HEK293 (cell line): ENCODE measurements around the gene ACSL3.

Experiments used
- CTCF ChIA-PET: fragments of 350-600 bp; formaldehyde crosslinking; extraction: SDS; loops from one replicate; lab custom pipeline; 2021; ENCODE audit warnings: antibody characterized with exemption; lab: Yijun Ruan, JAX
- POLR2A ChIA-PET: fragments of 300-600 bp; formaldehyde crosslinking; extraction: SDS; loops from one replicate; lab custom pipeline; 2020; ENCODE audit warnings: antibody characterized with exemption, inconsistent platforms; lab: Yijun Ruan, JAX
- H3K27ac ChIP-seq: fragments of 200-500 bp; sonication (Bioruptor generic); 2 replicates; pipeline ENCODE4 v1.5.1; 2014; ENCODE audit warnings: low read depth, low read length, control low read depth, inconsistent platforms; ENCODE audit errors: extremely low read depth
- H3K36me3 ChIP-seq, 2 experiments: fragments of 200-500 bp in 1 of 2; sonication (Bioruptor generic) in 1 of 2; 1 replicate in 1 of 2; 2 replicates in 1 of 2; pipeline ENCODE4 v1.5.1; 2014 to 2017; ENCODE audit warnings: inconsistent platforms in 2 of 2, low read length in 2 of 2; ENCODE audit not compliant: control insufficient read depth in 2 of 2, insufficient read depth in 1 of 2
- H3K4me1 ChIP-seq: fragments of 200-500 bp; sonication (Bioruptor generic); 2 replicates; pipeline ENCODE4 v1.5.1; 2014; ENCODE audit warnings: mild to moderate bottlenecking, low read length, inconsistent platforms; ENCODE audit not compliant: control insufficient read depth, insufficient read depth
- H3K4me3 ChIP-seq: 2 replicates; pipeline ENCODE4 v1.5.1; 2011; ENCODE audit warnings: low read depth, mild to moderate bottlenecking, control low read depth, low read length, moderate library complexity
- H3K9me3 ChIP-seq: fragments of 200-500 bp; sonication (Bioruptor generic); 2 replicates; pipeline ENCODE4 v1.5.1; 2014; ENCODE audit warnings: low read depth, low read length, inconsistent platforms; ENCODE audit not compliant: control insufficient read depth, insufficient read depth
- BCL6B ChIP-seq: fragments of 450-650 bp; formaldehyde crosslinking; IDR thresholded peaks from 2 replicates; pipeline ENCODE4 v1.5.1; 2017; ENCODE audit warnings: missing biosample characterization, missing genetic modification characterization
- MYNN ChIP-seq: fragments of 450-650 bp; formaldehyde crosslinking; IDR thresholded peaks from 2 replicates; pipeline ENCODE4 v1.5.1; 2016; ENCODE audit warnings: missing biosample characterization, missing genetic modification characterization, borderline replicate concordance
- PATZ1 ChIP-seq: fragments of 450-650 bp; formaldehyde crosslinking; IDR thresholded peaks from 2 replicates; pipeline ENCODE4 v1.5.1; 2016; ENCODE audit warnings: missing biosample characterization, missing genetic modification characterization
- PRDM1 ChIP-seq: fragments of 450-650 bp; formaldehyde crosslinking; IDR thresholded peaks from 2 replicates; pipeline ENCODE4; 2016; ENCODE audit warnings: missing biosample characterization, missing genetic modification characterization
- SCRT1 ChIP-seq: fragments of 450-650 bp; formaldehyde crosslinking; IDR thresholded peaks from 2 replicates; pipeline ENCODE4 v1.5.1; 2016; ENCODE audit warnings: missing biosample characterization, missing genetic modification characterization, borderline replicate concordance
- SCRT2 ChIP-seq: fragments of 450-650 bp; formaldehyde crosslinking; IDR thresholded peaks from 2 replicates; pipeline ENCODE4 v1.5.1; 2016; ENCODE audit warnings: missing biosample characterization, missing genetic modification characterization
- SETDB1 ChIP-seq: IDR thresholded peaks from one replicate; pipeline ENCODE4 v1.6.1; 2017; ENCODE audit warnings: mild to moderate bottlenecking, low read length, moderate library complexity, mixed read lengths; ENCODE audit not compliant: insufficient read length
- TSHZ1 ChIP-seq: fragments of 450-650 bp; formaldehyde crosslinking; IDR thresholded peaks from 2 replicates; pipeline ENCODE4 v1.5.1; 2016; ENCODE audit warnings: missing biosample characterization, missing genetic modification characterization, borderline replicate concordance
- ZBTB8A ChIP-seq: fragments of 450-650 bp; formaldehyde crosslinking; IDR thresholded peaks from 2 replicates; pipeline ENCODE4 v1.5.1; 2016; ENCODE audit warnings: missing biosample characterization, missing genetic modification characterization
- ZEB2 ChIP-seq: fragments of 450-650 bp; formaldehyde crosslinking; IDR thresholded peaks from 2 replicates; pipeline ENCODE4 v1.5.1; 2016; ENCODE audit warnings: missing biosample characterization, missing genetic modification characterization
- ZNF138 ChIP-seq: fragments of 450-650 bp; formaldehyde crosslinking; IDR thresholded peaks from 2 replicates; pipeline ENCODE4 v1.5.1; 2016; ENCODE audit warnings: missing biosample characterization, missing genetic modification characterization, borderline replicate concordance
- ZNF169 ChIP-seq: fragments of 450-650 bp; formaldehyde crosslinking; IDR thresholded peaks from 2 replicates; pipeline ENCODE4 v1.5.1; 2016; ENCODE audit warnings: missing biosample characterization, missing genetic modification characterization
- ZNF248 ChIP-seq: fragments of 450-650 bp; formaldehyde crosslinking; IDR thresholded peaks from 2 replicates; pipeline ENCODE4 v1.5.1; 2017; ENCODE audit warnings: missing biosample characterization, missing genetic modification characterization
- ZNF324 ChIP-seq: fragments of 450-650 bp; formaldehyde crosslinking; IDR thresholded peaks from 2 replicates; pipeline ENCODE4 v1.5.1; 2016; ENCODE audit warnings: missing biosample characterization, missing genetic modification characterization
- ZNF335 ChIP-seq: fragments of 450-650 bp; formaldehyde crosslinking; conservative IDR thresholded peaks from 2 replicates; pipeline ENCODE4 v1.5.1; 2016; ENCODE audit warnings: missing biosample characterization, missing genetic modification characterization
- ZNF341 ChIP-seq: fragments of 450-650 bp; formaldehyde crosslinking; IDR thresholded peaks from 2 replicates; pipeline ENCODE4; 2016; ENCODE audit warnings: low read depth, missing biosample characterization, missing genetic modification characterization
- ZNF416 ChIP-seq: fragments of 450-650 bp; formaldehyde crosslinking; IDR thresholded peaks from 2 replicates; pipeline ENCODE4 v1.5.1; 2016; ENCODE audit warnings: missing biosample characterization, missing genetic modification characterization
- ZNF473 ChIP-seq: fragments of 450-650 bp; formaldehyde crosslinking; IDR thresholded peaks from 2 replicates; pipeline ENCODE4 v1.5.1; 2017; ENCODE audit warnings: missing biosample characterization, missing genetic modification characterization
- ZNF529 ChIP-seq: fragments of 450-650 bp; formaldehyde crosslinking; IDR thresholded peaks from 2 replicates; pipeline ENCODE4 v1.5.1; 2017; ENCODE audit warnings: missing genetic modification characterization, missing biosample characterization; ENCODE audit not compliant: insufficient replicate concordance
- ZNF558 ChIP-seq: fragments of 450-650 bp; formaldehyde crosslinking; IDR thresholded peaks from 2 replicates; pipeline ENCODE4 v1.5.1; 2016; ENCODE audit warnings: missing biosample characterization, missing genetic modification characterization
- ZNF596 ChIP-seq: fragments of 450-650 bp; IDR thresholded peaks from 2 replicates; pipeline ENCODE4 v1.5.0; 2018; ENCODE audit warnings: missing biosample characterization, mild to moderate bottlenecking, missing genetic modification characterization, moderate library complexity
- ZNF624 ChIP-seq: fragments of 450-650 bp; formaldehyde crosslinking; IDR thresholded peaks from 2 replicates; pipeline ENCODE4 v1.5.1; 2017; ENCODE audit warnings: missing biosample characterization, missing genetic modification characterization
- ZNF670 ChIP-seq: fragments of 450-650 bp; formaldehyde crosslinking; IDR thresholded peaks from 2 replicates; pipeline ENCODE4 v1.5.1; 2016; ENCODE audit warnings: missing biosample characterization, missing genetic modification characterization, low read depth
- ZNF692 ChIP-seq: fragments of 450-650 bp; formaldehyde crosslinking; IDR thresholded peaks from 2 replicates; pipeline ENCODE4 v1.5.1; 2016; ENCODE audit warnings: missing biosample characterization, missing genetic modification characterization
- TF ChIP-seq, protein P1 (sequence below): IDR thresholded peaks from 2 replicates; pipeline ENCODE4 v1.6.1; 2011; ENCODE audit warnings: mild to moderate bottlenecking, low read depth, low read length, borderline replicate concordance

ACSL3 gene

GRCh38 chr2:222897898-222898297 lies 37.1 kb downstream of the ACSL3 start:
- Histone ChIP-seq H3K4me3 (no peak overlapping the region), H3K36me3 (no peaks in the 10 kb centered on the region; a peak in 1 of 3 replicates), H3K4me1 (0 out of 2 replicates have a peak, but pooled peaks cover 7% of the 10 kb centered on the region), H3K9me3 (no peaks in the 10 kb centered on the region), H3K27ac (no peak overlapping the region)
- POLR2A ChIA-PET, result no interaction called here
- TF ChIP-seq ZNF558 (tag by site-specific recombination) (no peak), ZBTB8A (tag by site-specific recombination) (no peak), ZNF596 (tag by site-specific recombination) (no peak), ZNF169 (tag by site-specific recombination) (no peak), ZNF341 (tag by site-specific recombination) (no peak), ZNF670 (no peak), ZNF692 (tag by site-specific recombination) (no peak), ZNF529 (tag by site-specific recombination) (no peak), PATZ1 (tag by site-specific recombination) (no peak), ZNF416 (no peak), ZNF248 (tag by site-specific recombination) (no peak), ZNF473 (no peak), ZNF324 (tag by site-specific recombination) (no peak), ZNF624 (no peak), ZEB2 (tag by site-specific recombination) (no peak), MYNN (tag by site-specific recombination) (no peak), SCRT2 (tag by site-specific recombination) (no peak), BCL6B (tag by site-specific recombination) (no peak)
- TF ChIP-seq, protein P1, sequence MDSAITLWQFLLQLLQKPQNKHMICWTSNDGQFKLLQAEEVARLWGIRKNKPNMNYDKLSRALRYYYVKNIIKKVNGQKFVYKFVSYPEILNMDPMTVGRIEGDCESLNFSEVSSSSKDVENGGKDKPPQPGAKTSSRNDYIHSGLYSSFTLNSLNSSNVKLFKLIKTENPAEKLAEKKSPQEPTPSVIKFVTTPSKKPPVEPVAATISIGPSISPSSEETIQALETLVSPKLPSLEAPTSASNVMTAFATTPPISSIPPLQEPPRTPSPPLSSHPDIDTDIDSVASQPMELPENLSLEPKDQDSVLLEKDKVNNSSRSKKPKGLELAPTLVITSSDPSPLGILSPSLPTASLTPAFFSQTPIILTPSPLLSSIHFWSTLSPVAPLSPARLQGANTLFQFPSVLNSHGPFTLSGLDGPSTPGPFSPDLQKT, result no peak
- CTCF ChIA-PET, result interaction anchor here (0.6 to 0.7 kb wide), 2 partner anchors 33 to 100 kb away, joined by 3 read pairs; no protein-coding TSS in a partner anchor

DNA sequence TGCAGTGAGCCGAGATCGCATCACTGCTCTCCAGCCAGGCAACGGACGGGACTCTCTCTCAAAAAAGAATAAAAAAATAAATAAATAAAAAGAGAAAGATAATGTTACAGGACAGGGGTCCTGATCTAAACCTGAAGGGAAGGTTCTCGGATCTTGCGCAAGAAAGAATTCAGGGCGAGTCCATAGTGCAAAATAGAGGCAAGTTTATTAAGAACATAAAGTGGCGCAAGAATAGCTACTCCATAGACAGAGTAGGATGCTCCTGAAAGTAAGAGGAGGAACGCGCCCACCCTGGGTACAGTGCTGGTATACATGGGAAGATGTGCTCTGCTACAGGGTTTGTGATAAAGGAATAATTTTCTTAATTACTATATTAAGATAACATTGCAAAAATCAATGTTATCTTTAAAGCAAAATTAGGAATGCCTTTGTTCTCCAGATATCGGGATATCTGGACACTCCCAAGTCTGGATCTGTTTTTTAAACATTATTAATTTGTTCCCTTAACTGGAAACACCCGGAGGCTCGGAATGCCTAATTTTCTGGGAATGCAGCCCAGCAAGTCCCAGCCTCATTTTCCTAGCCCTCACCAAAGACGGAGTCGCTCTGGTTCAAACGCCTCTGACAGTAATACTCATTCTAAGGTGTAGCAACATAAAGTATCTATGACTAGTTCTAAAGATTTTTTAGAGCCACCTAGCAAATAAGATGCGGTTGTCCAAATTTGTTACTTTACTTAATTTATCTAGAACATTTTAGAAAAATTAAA lies 38.8 kb downstream of the ACSL3 start:
- TF ChIP-seq SCRT1 (no peak), PRDM1 (tag by site-specific recombination) (no peak), TSHZ1 (tag by site-specific recombination) (no peak), ZNF138 (no peak), ZNF335 (tag by site-specific recombination) (no peak), ZEB2 (tag by site-specific recombination) (no peak), SETDB1 (no peak)
- H3K4me3 ChIP-seq, result no peak overlapping the region
- CTCF ChIA-PET, result interaction anchor here (0.7 to 4.4 kb wide), 4 partner anchors 73 to 209 kb away, joined by 3 to 26 read pairs (median 5); no protein-coding TSS in a partner anchor
- 0 out of 2 replicates have a peak, but pooled peaks cover 3% of the 10 kb centered on the region for H3K4me1 ChIP-seq
- H3K27ac ChIP-seq, result no peak overlapping the region
- no peaks in the 10 kb centered on the region for H3K9me3 ChIP-seq
- POLR2A ChIA-PET, result no interaction called here
- no peaks in the 10 kb centered on the region; a peak in 1 of 3 replicates for H3K36me3 ChIP-seq
